GM12891 (cell line): ENCODE results near the gene EMC8.

Source experiments
- POLR2A ChIP-seq: IDR thresholded peaks from 2 replicates; pipeline ENCODE4 v1.6.1; 2011; ENCODE audit warnings: low read depth, low read length, control low read depth
- SPI1 ChIP-seq: IDR thresholded peaks from 2 replicates; pipeline ENCODE4 v1.6.1; 2011; ENCODE audit warnings: low read depth, low read length, control low read depth

GRCh38 chr16:85761861-85762260 lies 37.5 kb downstream of the EMC8 start:
- TF ChIP-seq POLR2A (no peak), SPI1 (no peak)
